K562 (cell line): ENCODE data around the gene PPP1R9B. TPM values are rescaled to one million over a fixed set of nuclear protein-coding genes. Genes with fewer than 3 reads are reported as not detected.
A peak's percentile ranks its signal among the peaks of the same experiment; 100 is the strongest.

Experiments
- ATAC-seq: fragments of 200-7000 bp; cut with Tn5 transposase; 3 replicates; pipeline ENCODE4 v1.9.1; 2020; ENCODE audit warnings: moderate library complexity
- BruUV-seq: library from RNA; stranded (reverse); fragments of 400-500 nt; replicated peaks from 2 replicates; lab custom pipeline; 2021; lab: Mats Ljungman, UMichigan
- CTCF ChIA-PET: fragments of 300-600 bp; formaldehyde crosslinking; extraction: SDS; loops from one replicate; lab custom pipeline; 2021; ENCODE audit warnings: low intra/inter-chr PET ratio; lab: Yijun Ruan, JAX
- POLR2A ChIA-PET: fragments of 300-600, 350-650 bp; sonication (Branson Sonifier 250); formaldehyde crosslinking; extraction: SDS; loops from one replicate; lab custom pipeline; 2021; ENCODE audit warnings: antibody characterized with exemption, inconsistent platforms; lab: Yijun Ruan, JAX
- DNase-seq, 4 experiments: peaks; one replicate each; pipeline versions ENCODE4 v3.0.0 to v3.0.0-alpha.2; 2011 to 2018; ENCODE audit warnings: low spot score in 3 of 4, mixed read lengths in 3 of 4; ENCODE audit errors: extremely low read depth in 1 of 4
- FAIRE-seq: peaks from 2 replicates; lab custom pipeline; 2011; peaks lifted over from hg19 to GRCh38; lab: Jason Lieb, UNC
- H2AFZ ChIP-seq: 2 replicates; pipeline ENCODE4 v1.6.0; 2011; ENCODE audit warnings: low read depth, low read length, control low read depth, inconsistent platforms
- H3K27ac ChIP-seq: fragments of 200-600 bp; 3 replicates; pipeline ENCODE4 v1.8.0; 2011; ENCODE audit warnings: low read depth, mild to moderate bottlenecking, control low read depth, inconsistent platforms, low read length, moderate library complexity, mixed read lengths; ENCODE audit errors: extremely low read depth
- H3K27me3 ChIP-seq, 2 experiments: fragments of 300-600 bp in 1 of 2; 2 replicates in 1 of 2; 3 replicates in 1 of 2; pipeline versions ENCODE4 v1.6.0 to v1.8.0; 2011; ENCODE audit warnings: inconsistent platforms in 2 of 2, low read length in 2 of 2, mild to moderate bottlenecking in 1 of 2, mixed read lengths in 1 of 2, moderate library complexity in 1 of 2; ENCODE audit not compliant: control insufficient read depth in 2 of 2, insufficient read depth in 2 of 2
- H3K36me3 ChIP-seq: fragments of 300-600 bp; 3 replicates; pipeline ENCODE4 v1.8.0; 2011; ENCODE audit warnings: mild to moderate bottlenecking, low read length, inconsistent platforms; ENCODE audit not compliant: control insufficient read depth, insufficient read depth
- H3K4me1 ChIP-seq, 2 experiments: fragments of 200-600 bp in 1 of 2; replicated peaks in 1 of 2; 2 replicates in 1 of 2; 3 replicates in 1 of 2; pipeline versions ENCODE4 v1.5.1 to v1.8.0; 2011; ENCODE audit warnings: inconsistent platforms in 2 of 2, low read length in 2 of 2, mild to moderate bottlenecking in 1 of 2, mixed read lengths in 1 of 2, moderate library complexity in 1 of 2; ENCODE audit not compliant: control insufficient read depth in 2 of 2, insufficient read depth in 2 of 2
- H3K4me2 ChIP-seq: 2 replicates; pipeline ENCODE4 v1.6.1; 2011; ENCODE audit warnings: low read length, control low read depth, inconsistent platforms, mixed read lengths; ENCODE audit not compliant: insufficient read depth
- H3K4me3 ChIP-seq: fragments of 200-600 bp; sonication (generic), shearing (Covaris generic); 2 replicates; pipeline ENCODE4 v1.5.1; 2016; ENCODE audit warnings: control low read depth, inconsistent platforms
- H3K79me2 ChIP-seq: fragments of 200-600 bp; 3 replicates; pipeline ENCODE4 v1.8.0; 2011; ENCODE audit warnings: low read length, inconsistent platforms; ENCODE audit not compliant: control insufficient read depth, insufficient read depth
- H3K9ac ChIP-seq, 2 experiments: 2 replicates each; pipeline versions ENCODE4 v1.6.0 to v1.6.1; 2011; ENCODE audit warnings: low read depth in 2 of 2, low read length in 2 of 2, control low read depth in 1 of 2, inconsistent platforms in 1 of 2, mild to moderate bottlenecking in 1 of 2, mixed read lengths in 1 of 2; ENCODE audit not compliant: insufficient read depth in 1 of 2
- H3K9me1 ChIP-seq: one replicate; pipeline ENCODE4 v1.6.0; 2011; ENCODE audit warnings: inconsistent platforms, mild to moderate bottlenecking, low read length, moderate library complexity; ENCODE audit not compliant: control insufficient read depth, insufficient read depth
- H3K9me3 ChIP-seq: replicated peaks from 2 replicates; pipeline ENCODE4 v1.5.1; 2011; ENCODE audit warnings: low read depth, low read length, inconsistent platforms; ENCODE audit not compliant: control insufficient read depth, insufficient read depth
- H4K20me1 ChIP-seq: replicated peaks from 2 replicates; pipeline ENCODE4 v1.6.1; 2011; ENCODE audit warnings: low read length, inconsistent platforms, mixed read lengths; ENCODE audit not compliant: control insufficient read depth, insufficient read depth
- ATF1 ChIP-seq, 2 experiments: fragments of 450-650 bp in 1 of 2; IDR thresholded peaks; 2 replicates each; pipeline ENCODE4 v1.6.1; 2016; ENCODE audit warnings: missing compliant biosample characterization in 1 of 2, missing genetic modification characterization in 1 of 2
- CBFA2T3 ChIP-seq: fragments of 450-650 bp; IDR thresholded peaks from 2 replicates; pipeline ENCODE4 v1.6.1; 2017
- CBX1 ChIP-seq: sonication (generic); IDR thresholded peaks from 2 replicates; pipeline ENCODE4 v1.6.1; 2016; ENCODE audit warnings: antibody characterized with exemption, low read depth, mild to moderate bottlenecking
- CC2D1A ChIP-seq: fragments of 450-650 bp; IDR thresholded peaks from 2 replicates; pipeline ENCODE4 v1.6.1; 2017; ENCODE audit warnings: mild to moderate bottlenecking
- CXXC5 ChIP-seq: fragments of 250-450 bp; sonication (Bioruptor Pico); IDR thresholded peaks from 2 replicates; pipeline ENCODE4 v1.8.0; 2022; ENCODE audit warnings: inconsistent platforms, mild to moderate bottlenecking, moderate library complexity
- ELF4 ChIP-seq: fragments of 450-650 bp; formaldehyde crosslinking; IDR thresholded peaks from 2 replicates; pipeline ENCODE4 v1.4.0; 2022; ENCODE audit warnings: missing genetic modification characterization
- ESRRB ChIP-seq: fragments of 250-450 bp; sonication (Bioruptor Pico); IDR thresholded peaks from 2 replicates; pipeline ENCODE4 v1.5.0; 2020; ENCODE audit warnings: mild to moderate bottlenecking, moderate library complexity, borderline replicate concordance
- ETS2 ChIP-seq: IDR thresholded peaks from 2 replicates; pipeline ENCODE4 v1.6.1; 2016; ENCODE audit warnings: borderline replicate concordance, missing genetic modification characterization, mild to moderate bottlenecking, moderate library complexity, missing compliant biosample characterization; ENCODE audit not compliant: poor library complexity, severe bottlenecking
- HDAC1 ChIP-seq, 2 experiments: fragments of 450-650 bp; IDR thresholded peaks; 2 replicates each; pipeline ENCODE4 v1.6.1; 2016 to 2017; ENCODE audit warnings: inconsistent platforms in 1 of 2, mild to moderate bottlenecking in 1 of 2, moderate library complexity in 1 of 2
- NFE2 ChIP-seq: IDR thresholded peaks from 2 replicates; pipeline ENCODE4 v1.6.1; 2014; ENCODE audit warnings: antibody characterized with exemption, low read depth
- NFIC ChIP-seq: fragments of 450-650 bp; IDR thresholded peaks from 2 replicates; pipeline ENCODE4 v1.6.1; 2017; ENCODE audit warnings: mild to moderate bottlenecking, inconsistent platforms
- SMARCA5 ChIP-seq: fragments of 450-650 bp; IDR thresholded peaks from 2 replicates; pipeline ENCODE4 v1.6.1; 2016
- TAF7 ChIP-seq: fragments of 450-650 bp; IDR thresholded peaks from 2 replicates; pipeline ENCODE4 v1.6.1; 2016; ENCODE audit warnings: missing genetic modification characterization, missing compliant biosample characterization
- TBL1XR1 ChIP-seq, 2 experiments: IDR thresholded peaks; 2 replicates each; pipeline ENCODE4 v1.6.1; 2012; ENCODE audit warnings: improper control_type of control experiment in 2 of 2, low read length in 2 of 2, mild to moderate bottlenecking in 1 of 2
- ZNF785 ChIP-seq: fragments of 250-450 bp; sonication (Bioruptor Pico); IDR thresholded peaks from 2 replicates; pipeline ENCODE4 v1.4.0; 2020; ENCODE audit warnings: mild to moderate bottlenecking
- WGBS: fragments of 100-300 bp; shearing (Covaris generic); methylation state at CpG from one replicate; pipeline ENCODE4 v1.1.6; 2016; ENCODE audit warnings: low coverage, mixed read lengths; ENCODE audit not compliant: insufficient coverage; ENCODE audit errors: missing lambda C conversion rate; 5-methylcytosine and 5-hydroxymethylcytosine counted together
- in situ Hi-C: fragments of 300-500 bp; cut with MboI; formaldehyde crosslinking; loops from 4 replicates; pipeline ENCODE4 v1.15.0; 2018; ENCODE audit warnings: inconsistent platforms, mixed read lengths
- intact Hi-C: fragments of 100-400 bp; cut with micrococcal nuclease; formaldehyde crosslinking; loops from 2 replicates; pipeline ENCODE4 v1.14.2; 2022
- polyA plus RNA-seq, 8 experiments: library from polyadenylated mRNA; depleted of rRNA in 4 of 8; stranded (reverse) in 5 of 8; unstranded in 3 of 8; fragments of >200 nt; fragmentation: Nextera tagmentation in 2 of 8; fragmentation: Illumina TruSeq in 1 of 8; extraction: Ambion mirVana in 2 of 8; extraction: Trizol in 1 of 8; gene quantifications; 2 replicates each; pipeline versions ENCODE4 v1.2.1 to v1.2.3, GENCODE V29; 2011 to 2014; ENCODE audit warnings: inconsistent platforms in 1 of 8, missing spikeins in 1 of 8
- total RNA-seq, 7 experiments: library from RNA; depleted of rRNA in 6 of 7; stranded (reverse); fragments of >200 nt in 6 of 7; fragmentation: Illumina TruSeq in 2 of 7; extraction: Trizol in 2 of 7; gene quantifications; 2 replicates each; pipeline versions ENCODE4 v1.2.1 to v1.2.3, GENCODE V29; 2011 to 2021; ENCODE audit warnings: low replicate concordance in 1 of 7
- TF ChIP-seq, protein P1 (sequence below): fragments of 450-650 bp; IDR thresholded peaks from 2 replicates; pipeline ENCODE4 v1.6.1; 2014; ENCODE audit warnings: low read depth, mild to moderate bottlenecking, moderate library complexity, borderline replicate concordance
- TF ChIP-seq, protein P2 (sequence below), 2 experiments: fragments of 450-650 bp; IDR thresholded peaks; 2 replicates each; pipeline ENCODE4 v1.6.1; 2016

Gene PPP1R9B
- total and polyA plus RNA-seq, 9 of the 15 experiments (the other 6 are each of a cell fraction or from before 2014, with no cell fraction given), result 0.10 to 63.5 (median 24.7) TPM

DNA sequence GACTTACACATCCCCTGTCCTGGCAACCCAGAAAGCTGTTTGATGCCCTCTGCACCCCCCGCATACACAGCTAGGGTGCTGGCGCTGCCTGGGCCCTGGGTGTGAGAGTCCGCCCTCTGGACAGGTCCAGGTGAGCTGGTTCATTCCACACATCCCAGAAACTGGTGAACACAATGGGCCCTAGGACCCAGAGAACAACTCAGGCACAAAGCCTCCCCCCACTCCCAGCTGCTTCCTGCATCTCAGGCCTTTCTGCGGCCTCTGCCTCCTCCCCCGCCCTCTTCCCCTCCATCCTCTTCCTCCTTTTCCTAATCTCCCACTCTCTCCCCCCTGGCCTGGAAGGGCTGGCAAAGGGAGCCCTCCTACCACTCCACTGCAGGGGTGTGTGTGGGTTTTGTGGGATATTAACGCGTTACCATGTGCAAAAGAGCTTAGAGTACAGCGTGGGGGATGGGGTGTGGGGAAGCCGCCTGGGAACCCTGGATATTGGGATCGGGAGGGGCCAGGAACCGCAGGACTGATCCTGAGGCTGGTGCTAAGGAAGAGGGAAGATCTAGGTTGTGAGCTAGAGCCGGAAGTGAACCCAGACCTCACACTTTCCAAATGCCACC is 1.6 kb upstream of the PPP1R9B start (continued):
- no peak for TF ChIP-seq ATF1 (CRISPR knock-in tag; IDR thresholded peaks at IDR 0.05)
- no peak for TF ChIP-seq ATF1 (tag; IDR thresholded peaks at IDR 0.05)
- TF ChIP-seq CXXC5 (CRISPR knock-in tag), result peak; percentile 11
- no peak for TF ChIP-seq CBX1
- TF ChIP-seq TAF7 (tag), result no peak
- peak; percentile 77 for TF ChIP-seq CC2D1A
- TF ChIP-seq TBL1XR1 (IDR thresholded peaks at IDR 0.05; ENCODE audit: low read length in 2 of 2), result peak in 1 of 2 experiments; percentile 40; a peak in 1 of 4 replicates
- no peak for TF ChIP-seq NFE2
- peak; percentile 51; the same call in 1 of the 2 replicates for TF ChIP-seq ELF4

DNA sequence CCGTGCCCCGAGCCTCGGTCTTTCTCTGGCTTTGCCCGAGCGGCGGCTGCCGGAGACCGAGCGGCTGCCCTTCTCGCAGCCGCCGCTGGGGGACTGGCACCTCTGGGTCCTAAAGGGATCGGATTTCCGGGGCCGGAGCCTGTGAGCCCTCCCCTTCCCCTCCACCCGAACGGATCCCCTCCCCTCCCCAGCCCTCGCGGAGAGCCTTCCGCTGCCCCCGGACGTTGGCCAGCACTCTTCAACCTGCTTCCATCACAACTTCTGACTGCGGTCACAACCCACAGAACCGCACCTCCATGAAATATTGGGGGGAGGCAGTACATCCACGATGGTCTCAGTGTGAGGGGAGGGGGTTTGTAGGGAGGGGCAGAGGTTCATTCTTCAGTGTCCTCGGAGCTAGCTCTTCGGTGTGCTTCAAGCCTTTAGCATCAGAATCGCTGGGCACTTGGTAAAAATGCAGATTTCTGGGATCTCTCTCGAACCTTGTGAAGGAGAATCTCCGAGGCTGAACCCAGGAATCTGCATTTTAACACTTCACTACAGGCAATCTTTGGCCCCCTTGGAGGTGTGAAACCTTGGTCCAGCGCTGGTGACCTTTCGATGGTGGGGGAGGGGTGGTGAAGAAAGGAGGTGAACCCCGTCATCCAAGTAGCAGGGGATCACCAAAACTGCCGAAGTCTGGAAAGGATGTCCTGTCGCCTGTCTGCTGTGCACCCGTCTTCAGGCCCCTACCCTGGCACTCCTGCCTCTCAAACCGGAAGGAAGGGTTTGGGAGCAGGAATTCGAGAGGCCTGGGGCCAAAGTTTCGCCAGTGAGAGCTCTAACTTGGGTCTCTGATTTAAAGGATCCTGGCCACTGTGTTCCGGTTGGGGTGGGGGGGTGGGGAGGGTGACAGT is 812 bp upstream of the PPP1R9B start:
- Histone ChIP-seq H3K27ac (peak overlapping the region; percentile 87), H3K9me3 (no peaks in the 10 kb centered on the region), H3K4me2 (peak overlapping the region; percentile 92), H3K36me3 (peaks cover 19% of the 10 kb centered on the region), H3K9ac (peak overlapping the region; percentile 67 to 97), H2AFZ (peak overlapping the region; percentile 81), H3K27me3 (no peaks in the 10 kb centered on the region), H3K79me2 (peaks cover 57% of the 10 kb centered on the region), H3K4me3 (peak overlapping the region; percentile 67), H3K9me1 (peaks cover 5% of the 10 kb centered on the region), H3K4me1 (peaks cover 53 to 94% of the 10 kb centered on the region in 2 experiments), H4K20me1 (peaks cover 12% of the 10 kb centered on the region)
- DNase-seq, result peak; percentile 80 to 94 (median 90)
- peak; percentile 78 for ATAC-seq
- POLR2A ChIA-PET, result interaction anchor here (0.9 to 1.1 kb wide), 2 partner anchors 10 to 18 kb away, joined by 3 read pairs; no protein-coding TSS in a partner anchor
- under 1% methylated on average over 21 of the region's 40 CpGs for WGBS
- intact Hi-C loops, result no loop called here
- TSS peak; percentile 87 for BruUV-seq
- FAIRE-seq, result peak; percentile 70
- in situ Hi-C loops, result no loop called here
- CTCF ChIA-PET, result no interaction called here
- TF ChIP-seq ZNF785 (CRISPR knock-in tag), result no peak
- TF ChIP-seq HDAC1 (IDR thresholded peaks at IDR 0.05), result peak in 1 of 2 experiments; percentile 58; a peak in 1 of 4 replicates
- TF ChIP-seq CBFA2T3, result peak; percentile 82
- TF ChIP-seq, protein P1, sequence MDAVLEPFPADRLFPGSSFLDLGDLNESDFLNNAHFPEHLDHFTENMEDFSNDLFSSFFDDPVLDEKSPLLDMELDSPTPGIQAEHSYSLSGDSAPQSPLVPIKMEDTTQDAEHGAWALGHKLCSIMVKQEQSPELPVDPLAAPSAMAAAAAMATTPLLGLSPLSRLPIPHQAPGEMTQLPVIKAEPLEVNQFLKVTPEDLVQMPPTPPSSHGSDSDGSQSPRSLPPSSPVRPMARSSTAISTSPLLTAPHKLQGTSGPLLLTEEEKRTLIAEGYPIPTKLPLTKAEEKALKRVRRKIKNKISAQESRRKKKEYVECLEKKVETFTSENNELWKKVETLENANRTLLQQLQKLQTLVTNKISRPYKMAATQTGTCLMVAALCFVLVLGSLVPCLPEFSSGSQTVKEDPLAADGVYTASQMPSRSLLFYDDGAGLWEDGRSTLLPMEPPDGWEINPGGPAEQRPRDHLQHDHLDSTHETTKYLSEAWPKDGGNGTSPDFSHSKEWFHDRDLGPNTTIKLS, result no peak
- TF ChIP-seq SMARCA5, result 0 out of 2 replicates have a peak, but pooled peaks have one; percentile 26
- TF ChIP-seq, protein P2, sequence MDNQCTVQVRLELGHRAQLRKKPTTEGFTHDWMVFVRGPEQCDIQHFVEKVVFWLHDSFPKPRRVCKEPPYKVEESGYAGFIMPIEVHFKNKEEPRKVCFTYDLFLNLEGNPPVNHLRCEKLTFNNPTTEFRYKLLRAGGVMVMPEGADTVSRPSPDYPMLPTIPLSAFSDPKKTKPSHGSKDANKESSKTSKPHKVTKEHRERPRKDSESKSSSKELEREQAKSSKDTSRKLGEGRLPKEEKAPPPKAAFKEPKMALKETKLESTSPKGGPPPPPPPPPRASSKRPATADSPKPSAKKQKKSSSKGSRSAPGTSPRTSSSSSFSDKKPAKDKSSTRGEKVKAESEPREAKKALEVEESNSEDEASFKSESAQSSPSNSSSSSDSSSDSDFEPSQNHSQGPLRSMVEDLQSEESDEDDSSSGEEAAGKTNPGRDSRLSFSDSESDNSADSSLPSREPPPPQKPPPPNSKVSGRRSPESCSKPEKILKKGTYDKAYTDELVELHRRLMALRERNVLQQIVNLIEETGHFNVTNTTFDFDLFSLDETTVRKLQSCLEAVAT (IDR thresholded peaks at IDR 0.05), result peak in 1 of 2 experiments; percentile 55; a peak in 1 of 4 replicates
- 0 out of 2 replicates have a peak, but pooled peaks have one; percentile 30 for TF ChIP-seq ESRRB (CRISPR knock-in tag)
- TF ChIP-seq CC2D1A, result peak; percentile 24; the same call in 1 of the 2 replicates
- TF ChIP-seq ETS2 (tag), result no peak
- TF ChIP-seq NFIC, result peak; percentile 30; the same call in 1 of the 2 replicates
